Measurements from ENCODE around the gene FHL1.
"Not testable (repeated sequence)": the region's sequence is repeated elsewhere in the genome, so short reads cannot be mapped to it uniquely, and the experiment has no call there.

The FHL1 gene

GRCh38 chrX:136147315-136147901 is at the start of gene FHL1:
FHL1 (plus strand) TSS chrX:136147533.
- DNase-seq (ENCODE audit: low read depth), result no peak

GRCh38 chrX:136097871-136098805 is 49.2 kb upstream of the FHL1 start:
- no peak for DNase-seq (ENCODE audit: low read depth)

- DNase-seq (ENCODE audit: low read depth), result no peak
Observed at GRCh38 chrX:136104936-136105335, 42.4 kb upstream of the FHL1 start.

GRCh38 chrX:136106920-136107528 is 40.3 kb upstream of the FHL1 start:
- DNase-seq (ENCODE audit: low read depth), result no peak

GRCh38 chrX:136108905-136109304 is 38.4 kb upstream of the FHL1 start:
- not testable (repeated sequence) for DNase-seq (ENCODE audit: low read depth)

DNA sequence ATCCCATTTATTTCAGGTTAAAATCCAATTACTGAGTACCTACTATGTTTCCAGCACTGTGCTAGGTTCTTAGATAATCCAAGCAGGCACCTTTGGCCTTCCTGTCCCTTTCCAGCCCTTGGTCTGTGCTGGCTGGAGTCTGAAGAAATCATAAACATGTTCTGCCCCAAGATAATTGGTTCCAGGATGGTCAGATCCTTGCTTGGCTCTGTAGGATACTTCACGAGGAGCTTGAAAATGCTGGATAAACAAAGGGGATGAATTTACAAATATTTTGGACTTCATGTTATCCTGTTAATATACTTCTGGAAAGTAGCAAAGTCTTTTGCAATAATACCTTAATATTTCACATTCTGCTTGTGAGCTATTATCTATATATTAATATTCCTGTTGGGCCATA is 35.0 kb upstream of the FHL1 start:
- DNase-seq (ENCODE audit: low read depth), result no peak

DNA sequence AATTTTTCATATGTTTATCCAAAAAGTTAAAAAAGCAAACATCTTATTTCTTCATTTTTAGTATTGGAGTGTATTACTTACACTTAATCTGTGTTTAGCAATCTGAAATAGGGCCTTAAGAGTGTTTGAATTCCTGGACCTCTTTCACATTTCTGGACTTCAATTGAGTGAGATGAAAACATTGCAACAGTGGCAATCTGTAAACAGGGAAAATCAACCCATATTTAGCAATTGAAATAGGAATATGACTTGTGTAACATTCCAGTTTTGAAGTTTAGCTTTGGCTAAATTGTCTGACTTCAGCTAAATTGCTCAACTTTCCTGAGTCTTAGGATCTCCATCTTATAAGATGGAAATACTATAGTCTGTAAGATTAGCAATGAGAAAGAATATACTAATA is 34.6 kb upstream of the FHL1 start:
- DNase-seq (ENCODE audit: low read depth), result no peak

- no peak for DNase-seq (ENCODE audit: low read depth)
Observed at GRCh38 chrX:136115126-136115903, 32.0 kb upstream of the FHL1 start.

- no peak for DNase-seq (ENCODE audit: low read depth)
Observed at GRCh38 chrX:136115904-136116297, 31.4 kb upstream of the FHL1 start.

GRCh38 chrX:136121788-136122187 is 25.5 kb upstream of the FHL1 start:
- DNase-seq (ENCODE audit: low read depth), result no peak

GRCh38 chrX:136122207-136122606 is 25.1 kb upstream of the FHL1 start:
- no peak for DNase-seq (ENCODE audit: low read depth)

GRCh38 chrX:136125106-136125505 is 22.2 kb upstream of the FHL1 start:
- no peak for DNase-seq (ENCODE audit: low read depth)

DNA sequence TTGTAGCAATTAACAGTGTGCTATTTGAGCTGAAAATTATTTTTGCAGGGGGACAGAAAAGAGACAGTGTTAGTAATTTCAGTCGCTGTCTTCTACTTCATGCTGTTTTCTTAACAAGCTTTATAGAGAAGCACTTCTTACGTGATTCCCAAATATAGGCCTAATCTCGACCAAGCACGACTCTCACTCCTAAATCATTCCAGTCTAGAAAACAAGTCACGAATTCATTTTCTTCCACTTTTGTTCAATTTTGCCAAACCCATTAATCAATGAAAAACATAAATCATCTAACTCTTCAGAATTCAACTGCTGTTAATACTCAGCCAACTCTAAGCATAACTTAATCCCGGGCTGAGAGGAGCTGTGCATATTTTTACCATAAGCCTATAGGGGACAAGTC is 21.0 kb upstream of the FHL1 start:
- no peak for DNase-seq (ENCODE audit: low read depth)

DNA sequence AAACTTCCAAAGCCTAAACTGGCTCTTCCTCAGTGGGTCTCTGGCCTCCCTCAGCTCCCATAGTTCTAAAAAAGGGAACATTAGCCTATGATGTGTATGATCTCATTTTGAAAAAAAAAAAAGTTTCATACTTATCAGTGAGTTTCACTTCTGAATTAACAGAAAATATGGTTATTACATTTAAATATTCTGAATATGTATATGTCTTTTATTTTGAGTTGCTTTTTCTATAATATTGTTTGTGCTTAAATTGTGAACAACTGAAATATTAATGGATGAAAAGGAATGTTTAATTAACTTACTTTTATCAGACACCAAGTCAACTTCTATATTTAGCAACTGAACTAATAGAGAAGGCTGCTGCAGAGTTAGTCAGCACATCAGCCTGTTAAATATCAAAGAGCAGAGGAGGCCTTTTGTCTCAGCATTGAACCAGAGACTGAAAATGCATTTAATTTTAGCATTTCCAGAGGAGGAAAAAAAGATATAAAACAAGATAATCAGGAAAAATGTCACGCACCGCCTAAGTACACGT is 20.4 kb upstream of the FHL1 start:
- no peak for DNase-seq (ENCODE audit: low read depth)

GRCh38 chrX:136128743-136129142 is 18.6 kb upstream of the FHL1 start:
- DNase-seq (ENCODE audit: low read depth), result no peak

GRCh38 chrX:136130931-136131833 is 16.2 kb upstream of the FHL1 start:
- DNase-seq (ENCODE audit: low read depth), result peak; percentile 61

GRCh38 chrX:136138939-136139338 is 8.4 kb upstream of the FHL1 start:
- no peak for DNase-seq (ENCODE audit: low read depth)

GRCh38 chrX:136141569-136141968 is 5.8 kb upstream of the FHL1 start:
- DNase-seq (ENCODE audit: low read depth), result no peak

DNA sequence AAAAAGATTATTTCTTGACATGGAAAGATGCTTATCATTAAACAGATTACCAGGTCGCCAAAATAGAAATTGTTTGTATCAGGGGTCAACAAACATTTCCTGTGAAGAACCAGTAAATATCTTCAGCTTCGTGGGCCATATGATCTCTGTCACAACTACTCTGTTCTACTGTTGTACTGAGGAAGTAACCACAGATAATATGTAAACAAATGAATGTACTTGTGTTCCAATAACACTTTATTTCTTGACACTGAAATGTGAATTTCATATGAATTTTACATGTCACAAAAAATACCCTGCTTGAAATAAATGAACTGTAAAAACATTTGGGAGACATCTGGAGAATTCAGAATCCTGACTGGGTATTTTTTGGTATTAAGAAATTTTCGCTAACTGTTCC is 4.7 kb upstream of the FHL1 start:
- no peak for DNase-seq (ENCODE audit: low read depth)

GRCh38 chrX:136143711-136144110 is 3.6 kb upstream of the FHL1 start:
- no peak for DNase-seq (ENCODE audit: low read depth)
